ENCODE data around the gene AP1M1.

AP1M1 gene

DNA sequence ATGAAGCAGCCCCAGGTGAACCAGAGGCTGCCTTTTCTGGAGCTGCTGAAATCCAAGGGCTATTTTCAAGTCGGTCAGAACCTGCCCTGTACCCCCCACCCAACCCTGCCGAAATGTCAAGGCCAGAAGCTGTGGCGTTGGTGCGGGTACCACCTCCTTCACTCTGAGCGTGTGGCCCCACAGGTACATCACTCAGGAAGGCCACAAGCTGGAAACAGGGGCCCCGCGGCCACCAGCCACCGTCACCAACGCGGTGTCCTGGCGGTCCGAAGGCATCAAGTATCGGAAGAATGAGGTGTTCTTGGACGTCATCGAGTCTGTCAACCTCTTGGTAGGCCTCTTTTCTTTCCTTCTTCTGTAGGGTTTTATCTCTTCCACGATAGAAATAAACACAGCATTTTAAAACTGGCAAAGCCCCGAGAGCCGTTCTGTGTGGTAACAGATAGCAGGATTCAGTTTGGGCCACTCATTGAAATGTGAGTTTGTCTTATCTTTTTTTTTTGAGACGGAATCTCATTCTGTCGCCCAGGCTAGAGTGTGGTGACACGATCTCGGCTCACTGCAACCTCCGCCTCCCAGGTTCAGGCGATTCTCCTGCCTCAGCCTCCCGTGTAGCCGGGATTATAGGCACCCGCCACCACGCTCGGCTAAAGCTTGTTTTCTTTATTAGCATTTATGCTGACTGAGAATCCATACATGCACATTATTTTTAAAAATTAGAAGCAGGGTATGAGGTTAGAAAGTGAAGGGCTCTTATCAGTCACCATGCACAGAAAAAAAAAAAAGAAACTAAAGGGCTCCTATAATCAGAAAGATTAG, 11.3 kb downstream of the AP1M1 start:
- DNase-seq, result no peak

DNA sequence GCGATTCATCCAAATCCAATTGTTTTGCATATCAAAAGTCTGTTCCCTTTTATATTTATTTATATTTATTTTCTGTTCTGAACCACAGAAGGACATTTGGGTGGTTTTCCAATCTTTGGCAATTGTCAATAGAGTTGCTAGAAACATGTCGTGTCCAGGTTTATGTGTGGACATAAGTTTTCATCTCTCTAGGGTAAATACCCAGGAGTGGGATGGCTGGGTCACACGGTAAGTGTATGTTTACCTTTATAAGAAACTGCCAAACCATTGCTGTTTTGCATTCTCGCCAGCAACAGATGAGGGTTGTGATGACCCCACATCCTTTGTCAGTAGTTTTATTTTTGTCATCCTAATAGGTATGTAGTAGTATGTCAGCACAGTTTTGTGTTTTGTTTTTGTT, 12.5 kb downstream of the AP1M1 start:
- no peak for DNase-seq

DNA sequence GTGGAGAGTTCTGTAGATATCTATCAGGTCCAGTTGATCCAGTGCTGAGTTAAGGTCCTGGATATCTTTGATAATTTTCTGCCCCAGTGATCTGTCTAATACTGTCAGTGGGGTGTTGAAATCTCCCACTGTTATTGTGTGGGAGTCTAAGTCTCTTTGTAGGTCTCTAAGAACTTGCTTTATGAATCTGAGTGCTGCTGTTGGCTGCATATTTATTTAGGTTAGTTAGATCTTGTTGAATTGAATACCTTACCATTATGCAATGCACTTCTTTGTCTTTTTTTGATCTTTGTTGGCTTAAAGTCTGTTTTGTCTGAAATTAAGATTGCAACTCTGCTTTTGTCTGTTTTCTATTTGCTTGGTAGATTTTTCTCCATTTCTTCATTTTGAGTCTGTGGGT, 15.4 kb downstream of the AP1M1 start:
- no peak for DNase-seq

DNA sequence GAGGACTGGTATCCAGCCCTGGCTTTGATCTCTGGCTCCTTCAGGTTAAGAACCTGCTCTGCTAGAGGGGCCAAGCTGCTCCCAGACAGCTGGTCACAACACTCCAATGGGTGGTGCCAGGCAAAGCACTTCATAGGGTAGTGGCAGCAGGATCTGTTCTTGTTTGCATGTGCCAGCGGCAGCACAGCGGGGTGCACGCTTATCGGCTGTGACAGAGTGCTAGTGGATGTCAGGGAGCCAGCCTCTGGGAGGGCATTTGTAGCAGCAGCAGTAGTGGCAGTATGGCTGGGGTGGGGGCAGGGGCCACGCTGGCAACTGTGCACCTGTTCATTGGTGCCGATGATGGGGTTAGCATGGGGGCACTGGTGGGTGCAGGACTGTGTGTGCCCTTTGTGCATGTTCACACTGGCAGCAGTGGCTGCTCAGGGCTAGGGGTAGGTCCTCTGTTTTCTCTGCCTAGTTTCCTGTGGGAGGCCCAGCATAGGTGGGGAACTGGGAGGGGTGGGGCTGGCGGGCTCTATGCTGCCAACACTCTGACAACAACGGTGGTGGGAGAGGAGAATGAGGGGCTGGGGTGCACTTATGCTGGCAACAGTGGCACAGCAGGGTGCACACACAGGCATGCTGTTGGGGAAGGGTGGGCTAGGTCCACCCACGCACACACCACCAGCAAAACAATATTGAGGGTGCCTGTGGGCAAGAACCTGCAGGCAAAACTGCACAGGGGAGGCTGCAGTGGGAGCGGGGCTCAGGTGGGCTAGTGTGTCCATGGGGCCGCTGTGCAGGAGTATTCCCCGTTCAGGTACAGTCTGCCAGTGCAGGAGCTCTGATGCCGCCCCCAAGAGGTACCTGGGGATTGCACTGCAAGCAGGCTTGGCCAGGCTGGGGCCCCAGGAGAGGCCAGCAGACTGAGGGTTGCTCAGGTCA, 19.3 kb downstream of the AP1M1 start:
- DNase-seq, result no peak

DNA sequence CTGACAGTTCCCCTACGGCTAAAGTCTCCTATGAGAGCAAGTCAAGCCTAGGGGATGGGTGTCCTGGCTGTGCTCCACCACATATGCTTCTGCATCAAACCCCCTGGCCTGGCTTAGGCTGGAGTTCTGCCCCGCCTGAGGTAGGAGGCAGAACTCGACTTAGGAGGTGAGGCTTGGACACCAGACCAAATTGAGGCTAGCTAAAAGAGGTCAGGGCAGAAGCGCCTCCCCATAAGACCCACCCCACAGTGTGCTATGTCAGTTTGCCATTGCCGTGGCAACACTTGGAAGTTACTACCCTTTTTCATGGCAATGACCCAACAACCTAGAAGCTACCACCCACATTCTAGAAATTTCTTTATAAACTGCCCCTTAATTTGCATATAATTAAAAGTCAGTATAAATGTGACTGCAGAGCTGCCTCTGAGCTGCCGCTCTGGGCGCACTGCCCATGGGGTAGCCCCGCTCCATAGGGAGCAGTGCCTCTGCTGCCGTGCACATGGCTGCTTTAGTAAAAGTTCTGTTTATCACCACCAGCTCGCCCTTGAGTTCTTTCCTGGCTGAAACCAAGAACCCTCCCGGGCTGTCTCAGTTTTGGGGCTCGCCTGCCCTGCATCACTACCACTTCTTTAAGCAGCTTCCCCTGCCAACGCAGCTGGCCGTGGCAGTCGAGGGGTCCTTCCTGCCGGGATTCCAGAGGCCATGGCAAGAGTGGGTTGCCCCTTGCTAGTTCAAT, 20.2 kb downstream of the AP1M1 start:
- no peak for DNase-seq

DNA sequence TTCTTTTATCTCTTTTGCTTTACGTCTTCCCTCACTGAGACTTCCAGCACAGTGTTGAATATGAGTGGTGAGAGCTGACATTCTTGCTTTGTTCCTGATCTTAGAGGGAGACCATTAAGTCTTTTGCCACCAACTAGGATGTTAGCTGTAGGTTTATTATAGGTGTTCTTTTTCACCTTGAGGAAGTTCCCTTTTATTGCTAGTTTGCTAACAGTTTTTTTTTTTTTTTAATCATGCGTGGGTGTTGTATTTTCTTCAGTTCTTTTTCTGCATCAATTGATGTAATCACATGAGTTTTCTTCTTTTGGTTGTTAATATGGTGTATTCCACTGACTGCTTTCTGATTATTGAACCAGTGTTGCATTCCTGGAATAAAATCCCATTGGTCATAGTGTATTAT, 21.1 kb downstream of the AP1M1 start:
- no peak for DNase-seq

DNA sequence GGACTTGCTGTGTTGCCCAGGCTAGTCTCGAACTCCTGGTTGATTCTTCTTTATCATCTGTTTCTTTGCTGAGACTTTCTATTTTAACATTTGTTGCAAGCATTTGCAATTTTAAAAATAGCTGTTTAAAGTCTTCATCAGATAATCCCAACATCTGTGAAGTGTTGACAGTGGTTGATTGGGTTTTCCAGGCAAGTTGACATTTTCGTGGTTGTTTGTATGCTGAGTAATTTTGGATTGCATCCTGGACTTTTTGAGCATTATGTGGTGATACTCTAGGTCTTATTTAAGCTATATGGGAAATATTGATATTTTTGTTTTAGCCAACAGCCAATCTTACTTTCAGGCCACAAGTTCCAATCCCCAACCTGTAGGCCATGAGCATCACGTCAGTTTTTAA, 25.1 kb downstream of the AP1M1 start:
- no peak for DNase-seq

DNA sequence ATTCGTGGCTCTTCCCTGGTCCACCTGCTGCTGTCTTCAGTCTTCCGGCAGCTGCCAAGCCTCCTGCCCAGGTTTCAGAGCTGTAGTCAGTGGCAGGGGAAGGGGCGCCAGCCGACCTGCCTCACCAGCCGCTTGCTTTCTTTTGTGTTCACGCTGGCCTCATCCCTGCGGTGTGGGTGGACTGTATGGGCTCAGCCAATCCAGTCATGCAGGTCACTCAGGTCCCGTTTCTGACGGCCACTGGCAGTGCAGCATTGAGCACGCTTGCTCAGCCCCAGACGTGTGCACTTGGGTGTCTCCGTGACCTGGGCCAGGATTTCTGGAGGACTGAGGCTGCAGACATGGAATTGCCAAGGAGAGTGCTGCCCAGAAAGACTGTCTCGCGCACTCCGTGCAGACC, 26.0 kb downstream of the AP1M1 start:
- no peak for DNase-seq

DNA sequence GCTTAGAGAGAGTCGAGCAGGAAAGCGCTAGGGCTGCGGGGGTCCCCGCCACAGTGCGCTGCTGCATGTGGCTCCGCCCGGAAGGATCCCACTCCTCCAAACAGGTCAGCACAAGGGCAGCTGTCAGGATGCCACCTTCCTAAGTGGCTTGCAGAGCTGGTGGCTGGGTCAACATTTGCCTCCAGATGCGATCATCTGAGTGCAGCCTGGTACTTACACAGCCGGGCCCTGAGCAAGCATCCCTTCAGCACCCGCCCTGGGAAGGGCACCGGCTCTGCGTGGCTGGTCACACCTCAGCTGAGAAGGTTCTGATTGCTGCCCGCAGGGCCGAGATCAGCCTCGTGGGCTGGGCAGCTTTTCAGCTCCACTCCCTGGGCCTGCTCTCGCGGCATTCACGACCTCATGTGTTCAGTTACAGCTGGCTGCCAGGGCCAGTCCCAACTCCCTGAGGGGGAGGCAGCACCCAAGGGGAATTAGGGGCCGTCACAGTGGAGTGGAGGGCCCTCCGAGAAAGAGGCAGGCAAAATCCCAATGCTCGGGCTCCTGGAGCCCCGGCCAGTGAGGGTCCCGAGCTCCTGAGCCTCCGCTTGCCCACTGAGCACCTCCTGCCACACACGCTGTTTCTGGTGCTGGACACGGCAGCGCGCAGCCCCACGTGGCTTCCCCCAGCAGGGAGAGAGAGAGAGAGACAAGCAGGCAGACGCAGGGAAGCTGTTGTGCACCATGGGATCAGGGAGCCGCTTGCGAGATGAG, 26.8 kb downstream of the AP1M1 start:
- no peak for DNase-seq

DNA sequence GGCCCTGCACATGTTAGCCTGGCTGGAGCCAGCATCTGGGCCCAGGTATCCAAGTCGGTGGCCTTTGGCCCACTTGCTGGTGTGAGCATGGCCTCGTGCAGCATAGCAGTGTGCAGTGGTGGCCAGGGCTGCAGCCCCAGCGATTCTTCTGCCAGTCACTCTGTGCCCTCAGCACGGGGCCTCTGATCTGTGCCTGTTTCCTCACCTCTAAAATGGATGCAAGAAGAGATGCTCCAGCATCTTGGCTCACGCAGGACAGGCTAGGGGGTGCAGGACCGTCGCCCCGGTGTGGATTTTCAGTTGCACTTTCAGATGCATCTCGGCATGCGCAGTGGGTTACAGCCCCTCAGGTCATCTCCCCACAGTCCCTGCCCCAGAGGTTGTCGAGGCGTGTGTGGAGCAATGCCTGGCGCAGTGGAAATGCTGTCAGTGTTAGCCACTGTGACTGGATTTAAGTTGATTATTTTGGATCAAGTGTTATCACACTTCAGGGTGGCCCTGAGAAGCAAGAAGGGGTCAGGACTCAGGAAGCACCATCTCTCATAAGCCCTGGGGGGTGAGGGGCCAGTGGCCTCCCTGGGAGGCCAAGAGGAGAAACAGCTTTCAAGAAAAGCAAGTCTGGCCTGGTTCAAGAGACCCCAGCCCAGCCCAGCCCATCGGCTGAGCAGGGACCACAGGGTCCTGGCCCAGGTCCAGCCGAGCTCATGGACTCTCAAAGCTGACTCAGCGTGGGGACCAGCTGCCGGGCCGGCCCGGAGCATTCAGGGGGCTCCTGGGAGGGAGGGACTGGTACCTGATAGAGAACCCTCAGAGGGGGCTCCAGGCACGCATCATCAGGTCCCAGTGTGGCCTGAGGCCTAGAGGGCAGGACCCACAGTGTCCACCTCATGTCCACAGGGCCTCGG, 27.8 kb downstream of the AP1M1 start:
- no peak for DNase-seq

DNA sequence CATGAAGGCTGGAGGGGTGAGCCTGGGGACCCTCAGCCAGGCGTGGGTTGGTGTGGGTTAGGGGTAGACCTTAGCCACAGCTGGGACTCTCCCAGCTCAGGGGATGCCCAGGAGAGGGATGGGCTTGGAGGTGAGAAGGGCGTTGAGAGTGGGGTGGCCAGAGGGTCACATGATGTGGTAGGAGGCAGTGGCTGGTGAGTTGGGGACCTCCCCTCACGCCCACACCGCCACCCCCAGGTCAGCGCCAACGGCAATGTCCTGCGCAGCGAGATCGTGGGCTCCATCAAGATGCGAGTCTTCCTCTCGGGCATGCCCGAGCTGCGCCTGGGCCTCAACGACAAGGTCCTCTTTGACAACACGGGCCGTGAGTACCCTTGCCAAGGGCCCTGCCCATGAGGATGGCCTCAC, 28.5 kb downstream of the AP1M1 start:
- no peak for DNase-seq

DNA sequence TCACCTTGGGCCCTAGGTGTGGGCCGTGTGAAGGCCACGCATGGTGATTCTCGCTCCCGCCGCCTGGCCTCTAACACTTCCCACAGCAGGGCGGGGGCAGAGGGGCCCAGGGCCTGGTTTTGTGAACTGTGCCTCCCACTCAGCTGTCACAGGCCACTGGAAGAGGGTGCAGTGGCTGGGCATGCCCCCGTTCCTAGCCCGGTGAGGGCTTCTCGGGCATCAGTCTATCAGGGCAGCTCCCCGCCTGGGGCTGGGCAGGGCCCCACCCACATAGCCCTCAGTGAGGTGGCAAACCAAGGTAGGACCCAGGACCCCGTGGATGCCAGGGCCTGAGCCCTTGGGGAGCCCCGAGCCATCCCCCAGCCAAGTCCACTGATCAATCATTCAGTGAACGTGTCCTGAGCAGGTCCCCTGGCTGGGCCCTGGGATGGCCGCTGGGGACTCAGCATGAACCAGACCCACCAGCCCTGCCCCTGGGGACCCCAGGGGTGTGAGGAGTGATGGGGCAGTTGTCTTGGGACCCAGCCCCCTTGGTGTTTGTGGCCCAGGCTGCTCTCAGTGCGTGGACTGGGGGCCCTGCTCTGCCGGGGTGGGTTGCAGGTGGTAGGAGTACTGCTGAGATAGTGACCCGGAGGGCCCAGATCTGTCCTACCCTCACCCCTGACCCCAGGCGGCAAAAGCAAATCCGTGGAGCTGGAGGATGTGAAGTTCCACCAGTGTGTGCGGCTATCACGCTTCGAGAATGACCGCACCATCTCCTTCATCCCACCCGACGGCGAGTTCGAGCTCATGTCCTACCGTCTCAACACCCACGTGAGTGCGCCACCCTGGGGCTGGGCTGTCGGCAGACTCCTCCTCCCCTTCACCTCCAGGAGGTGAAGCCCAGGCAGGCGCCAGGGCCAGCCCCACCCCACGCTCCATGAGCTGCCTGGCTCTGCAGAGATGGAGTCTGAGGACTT, 29.4 kb downstream of the AP1M1 start:
- DNase-seq, result no peak

DNA sequence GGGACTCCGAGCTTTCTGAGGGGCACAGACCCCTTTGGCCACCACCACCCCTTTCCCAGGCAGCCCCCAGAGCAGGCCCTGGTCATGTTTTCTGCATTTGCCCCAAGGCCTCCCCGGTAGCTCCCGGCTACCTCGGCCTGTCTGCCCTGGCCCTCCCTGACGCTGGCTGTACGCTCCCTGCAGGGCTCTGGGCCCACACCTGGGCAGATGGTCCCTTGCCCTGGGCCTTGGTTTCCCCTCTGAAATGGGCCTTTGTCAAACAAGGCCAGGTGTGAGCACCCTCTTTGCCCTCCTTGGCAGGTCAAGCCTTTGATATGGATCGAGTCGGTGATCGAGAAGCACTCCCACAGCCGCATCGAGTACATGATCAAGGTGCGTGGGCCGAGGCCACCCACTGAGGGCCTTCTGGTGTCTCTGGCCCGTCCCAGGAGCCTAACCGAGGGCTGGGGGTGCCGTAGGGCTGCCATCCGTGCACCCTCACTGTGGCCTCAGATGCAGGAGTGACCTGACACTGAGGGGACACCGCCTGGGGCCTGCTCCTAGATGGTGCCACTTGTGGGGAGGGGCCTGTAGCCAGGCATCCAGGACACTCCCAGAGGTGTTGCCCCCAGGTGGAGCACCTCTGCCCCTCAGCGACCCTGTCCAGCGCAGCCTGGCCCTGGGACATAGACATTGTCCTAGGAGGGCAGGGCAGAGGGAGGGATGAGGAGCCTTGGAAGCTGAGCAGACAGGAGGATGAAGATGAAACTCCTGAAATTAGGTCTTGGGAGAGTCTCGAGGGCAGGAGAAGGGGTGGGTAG, 30.3 kb downstream of the AP1M1 start:
- DNase-seq, result no peak

DNA sequence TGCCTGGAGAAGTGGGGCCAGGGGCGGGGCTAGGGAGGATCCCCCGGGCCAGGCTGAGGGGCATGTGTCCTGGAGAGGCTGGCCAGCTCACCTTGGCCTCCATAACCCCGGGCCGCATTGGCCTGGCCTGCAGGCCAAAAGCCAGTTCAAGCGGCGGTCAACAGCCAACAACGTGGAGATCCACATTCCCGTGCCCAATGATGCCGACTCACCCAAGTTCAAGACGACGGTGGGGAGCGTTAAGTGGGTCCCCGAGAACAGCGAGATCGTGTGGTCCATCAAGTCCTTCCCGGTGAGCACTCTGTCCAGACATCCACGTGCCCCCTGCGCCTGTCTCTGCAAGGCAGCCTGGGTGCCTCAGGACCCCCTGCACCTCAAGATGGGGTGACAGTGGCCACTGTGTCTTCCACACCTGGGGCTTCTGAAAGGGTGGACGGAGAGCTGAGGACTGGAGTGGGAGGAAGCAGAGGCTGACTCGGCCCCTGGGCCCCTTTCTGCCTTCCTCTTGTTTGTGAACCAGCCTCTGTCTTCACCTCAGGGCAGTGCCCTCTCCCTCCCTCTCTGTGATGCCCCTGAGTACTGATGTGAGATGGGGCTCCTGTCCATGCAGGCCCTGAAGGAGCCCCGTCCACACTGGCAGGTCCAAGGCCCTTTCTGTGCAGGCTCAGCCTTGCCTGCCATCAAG, 31.1 kb downstream of the AP1M1 start:
- DNase-seq, result no peak

DNA sequence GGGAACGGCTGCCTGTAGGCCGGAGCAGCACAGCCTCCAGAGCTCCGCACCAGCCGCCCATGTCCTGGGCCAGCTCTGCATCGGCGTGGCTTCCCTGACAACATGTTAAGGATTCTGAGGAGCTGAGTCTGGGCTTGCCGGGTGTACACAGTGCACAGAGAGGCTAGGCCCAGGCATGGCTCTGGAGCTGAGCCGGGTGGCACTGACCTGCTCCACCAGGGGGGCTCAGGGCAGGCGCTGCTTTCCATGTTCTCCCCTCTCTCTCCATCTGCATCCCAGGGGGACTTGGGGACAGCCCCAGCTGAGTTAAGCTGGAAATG, 31.6 kb downstream of the AP1M1 start:
- DNase-seq, result no peak

DNA sequence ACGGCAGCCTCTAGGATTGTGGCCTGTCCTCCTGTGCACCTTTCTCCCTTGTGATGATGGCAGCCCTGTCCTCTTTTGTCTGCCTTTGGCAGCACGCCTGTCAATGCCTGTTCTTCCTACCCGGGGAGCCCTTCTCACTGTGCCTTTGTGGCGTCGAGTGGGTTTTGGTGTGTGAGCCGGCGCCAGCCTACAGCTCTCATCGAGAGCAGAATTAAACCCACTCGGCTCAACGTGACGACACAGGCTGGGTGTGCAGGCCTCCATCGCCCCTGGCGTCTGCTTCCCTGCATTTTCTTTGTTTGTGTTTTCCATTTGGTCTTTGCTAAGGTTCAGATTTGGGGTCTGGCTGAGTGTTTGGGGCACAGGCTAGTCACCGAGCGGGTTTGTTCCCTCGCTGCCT, 34.4 kb downstream of the AP1M1 start:
- DNase-seq, result no peak

DNA sequence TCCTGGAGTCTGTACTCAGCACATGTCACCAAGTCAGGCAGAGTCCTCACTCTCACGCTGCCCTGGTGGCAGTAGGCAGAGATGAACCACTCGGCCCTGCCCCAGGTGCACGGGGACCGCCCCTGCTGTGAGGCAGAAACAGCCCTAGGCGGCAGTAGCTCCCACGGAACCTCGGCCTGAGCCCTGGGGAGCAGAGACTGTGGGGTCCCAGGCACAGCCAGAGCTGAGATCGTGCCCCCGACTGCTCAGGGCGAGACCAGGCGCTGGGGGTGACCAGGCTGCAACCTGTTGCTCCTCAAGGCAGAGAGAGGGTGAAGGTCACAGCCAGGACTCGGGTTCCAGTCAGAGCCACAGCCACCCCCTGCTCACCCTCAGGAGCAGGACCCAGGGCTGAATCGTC, 34.9 kb downstream of the AP1M1 start:
- DNase-seq, result no peak

DNA sequence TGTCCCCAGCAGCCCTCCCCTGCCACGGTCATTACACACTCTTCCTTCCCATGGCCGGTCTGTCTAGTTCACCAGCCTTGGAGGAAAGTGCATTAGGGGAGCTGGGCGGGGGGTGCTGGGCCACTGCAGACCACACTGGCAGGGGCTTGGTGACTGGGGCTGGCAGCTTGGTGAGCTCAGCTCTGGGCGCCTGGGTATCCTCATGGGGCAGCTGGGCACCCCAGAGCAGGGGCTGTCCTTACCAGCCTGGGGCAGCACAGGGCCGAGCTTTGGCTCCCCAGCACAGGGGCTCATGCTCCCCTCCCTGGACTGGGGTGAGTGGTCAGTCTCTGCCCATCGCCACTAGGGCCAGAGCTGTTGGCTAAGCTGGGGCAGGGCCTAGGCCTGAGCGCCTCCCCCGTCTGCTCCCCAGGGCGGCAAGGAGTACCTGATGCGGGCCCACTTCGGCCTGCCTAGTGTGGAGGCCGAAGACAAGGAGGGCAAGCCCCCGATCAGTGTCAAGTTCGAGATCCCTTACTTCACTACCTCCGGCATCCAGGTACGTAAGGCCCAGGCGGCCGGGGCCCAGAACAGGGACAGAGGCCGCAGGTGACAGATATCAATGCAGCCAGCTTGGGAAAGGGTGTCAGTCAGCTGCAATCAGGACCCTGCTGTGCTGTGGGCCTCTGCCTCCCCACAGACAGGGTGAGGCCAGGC, 35.5 kb downstream of the AP1M1 start:
- no peak for DNase-seq

Measured in fibroblast of skin of back (primary cell).